Neural progenitor cell (in vitro differentiated cells): Measurements from ENCODE around the gene ATP6V1B1.

Experiments
- EZH2 ChIP-seq: fragments of 200-600 bp; sonication (generic); IDR thresholded peaks from 2 replicates; pipeline ENCODE4 v1.6.1; 2017; ENCODE audit warnings: antibody characterized with exemption, mild to moderate bottlenecking, moderate library complexity
- TF ChIP-seq, protein P1 (sequence below): fragments of 200-600 bp; sonication (generic); IDR thresholded peaks from 2 replicates; pipeline ENCODE4 v1.5.1; 2017; ENCODE audit warnings: antibody characterized with exemption, mild to moderate bottlenecking

DNA sequence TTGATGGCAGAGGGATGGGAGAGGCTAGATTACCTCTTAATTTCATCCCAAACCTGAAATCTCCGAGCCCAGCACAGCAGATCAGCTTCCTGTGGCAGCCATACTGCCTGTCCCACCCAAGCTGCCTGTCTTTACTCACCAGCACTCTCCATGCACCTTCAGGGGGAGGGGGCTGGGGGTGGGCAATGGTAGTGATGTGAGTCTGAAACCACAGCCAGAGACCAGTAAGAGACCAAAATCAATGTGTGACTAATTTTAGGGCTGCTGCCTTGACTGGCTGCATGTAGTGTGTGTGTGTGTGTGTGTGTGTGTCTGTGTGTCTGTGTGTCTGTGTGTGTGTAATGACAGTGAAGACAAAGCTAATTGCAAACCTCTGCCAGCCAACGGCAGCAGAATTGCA, 70.6 kb downstream of the ATP6V1B1 start:
- TF ChIP-seq, protein P1, sequence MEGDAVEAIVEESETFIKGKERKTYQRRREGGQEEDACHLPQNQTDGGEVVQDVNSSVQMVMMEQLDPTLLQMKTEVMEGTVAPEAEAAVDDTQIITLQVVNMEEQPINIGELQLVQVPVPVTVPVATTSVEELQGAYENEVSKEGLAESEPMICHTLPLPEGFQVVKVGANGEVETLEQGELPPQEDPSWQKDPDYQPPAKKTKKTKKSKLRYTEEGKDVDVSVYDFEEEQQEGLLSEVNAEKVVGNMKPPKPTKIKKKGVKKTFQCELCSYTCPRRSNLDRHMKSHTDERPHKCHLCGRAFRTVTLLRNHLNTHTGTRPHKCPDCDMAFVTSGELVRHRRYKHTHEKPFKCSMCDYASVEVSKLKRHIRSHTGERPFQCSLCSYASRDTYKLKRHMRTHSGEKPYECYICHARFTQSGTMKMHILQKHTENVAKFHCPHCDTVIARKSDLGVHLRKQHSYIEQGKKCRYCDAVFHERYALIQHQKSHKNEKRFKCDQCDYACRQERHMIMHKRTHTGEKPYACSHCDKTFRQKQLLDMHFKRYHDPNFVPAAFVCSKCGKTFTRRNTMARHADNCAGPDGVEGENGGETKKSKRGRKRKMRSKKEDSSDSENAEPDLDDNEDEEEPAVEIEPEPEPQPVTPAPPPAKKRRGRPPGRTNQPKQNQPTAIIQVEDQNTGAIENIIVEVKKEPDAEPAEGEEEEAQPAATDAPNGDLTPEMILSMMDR = no peak
- TF ChIP-seq EZH2 = no peak
